DND-41 (cell line): ENCODE data around the gene RAPSN.

ENCODE experiments used
- ATAC-seq: fragments of 200-7000 bp; cut with Tn5 transposase; 3 replicates; pipeline ENCODE4 v1.9.1; 2021; ENCODE audit warnings: low read depth; ENCODE audit not compliant: insufficient read depth
- DNase-seq: peaks from one replicate; pipeline ENCODE4 v3.0.0-alpha.2; 2020
- H2AFZ ChIP-seq: 2 replicates; pipeline ENCODE4 v1.6.0; 2012; ENCODE audit warnings: low read depth, low read length
- H3K27ac ChIP-seq: 2 replicates; pipeline ENCODE4 v1.5.1; 2012; ENCODE audit warnings: low read length, inconsistent platforms
- H3K27me3 ChIP-seq: fragments of 200-600 bp; sonication (generic); 2 replicates; pipeline ENCODE4 v1.6.0; 2012; ENCODE audit warnings: low read length, mild to moderate bottlenecking, inconsistent platforms; ENCODE audit not compliant: insufficient read depth, poor library complexity
- H3K36me3 ChIP-seq: 2 replicates; pipeline ENCODE4 v1.5.1; 2012; ENCODE audit warnings: low read length, inconsistent platforms; ENCODE audit not compliant: insufficient read depth
- H3K4me1 ChIP-seq: 2 replicates; pipeline ENCODE4 v1.5.1; 2012; ENCODE audit warnings: mild to moderate bottlenecking, low read length; ENCODE audit not compliant: insufficient read depth
- H3K4me2 ChIP-seq: 2 replicates; pipeline ENCODE4 v1.6.0; 2012; ENCODE audit warnings: mild to moderate bottlenecking, moderate library complexity, low read length, inconsistent platforms; ENCODE audit not compliant: insufficient read depth
- H3K4me3 ChIP-seq, 2 experiments: fragments of 200-600 bp in 1 of 2; shearing (Covaris generic) in 1 of 2; 2 replicates each; pipeline ENCODE4 v1.5.1; 2012 to 2016; ENCODE audit warnings: inconsistent platforms in 2 of 2, low read length in 2 of 2, mild to moderate bottlenecking in 2 of 2, low read depth in 1 of 2, moderate library complexity in 1 of 2
- H3K79me2 ChIP-seq: 2 replicates; pipeline ENCODE4 v1.6.0; 2012; ENCODE audit warnings: low read length, inconsistent platforms; ENCODE audit not compliant: insufficient read depth
- H3K9ac ChIP-seq: 2 replicates; pipeline ENCODE4 v1.6.0; 2012; ENCODE audit warnings: low read depth, mild to moderate bottlenecking, inconsistent platforms, low read length, moderate library complexity
- H3K9me3 ChIP-seq: 2 replicates; pipeline ENCODE4 v1.5.1; 2012; ENCODE audit warnings: low read length, moderate library complexity, mild to moderate bottlenecking, inconsistent platforms; ENCODE audit not compliant: insufficient read depth, severe bottlenecking
- H4K20me1 ChIP-seq: 2 replicates; pipeline ENCODE4 v1.6.0; 2012; ENCODE audit warnings: low read length; ENCODE audit not compliant: insufficient read depth
- CTCF ChIP-seq: IDR thresholded peaks from 2 replicates; pipeline ENCODE4 v1.5.1; 2012; ENCODE audit warnings: borderline replicate concordance, low read length, moderate library complexity, mild to moderate bottlenecking; ENCODE audit not compliant: poor library complexity, severe bottlenecking; ENCODE audit errors: extremely low read depth
- EZH2 ChIP-seq: IDR thresholded peaks from 3 replicates; pipeline ENCODE4 v1.6.1; 2012; ENCODE audit warnings: borderline replicate concordance, low read depth, mild to moderate bottlenecking, moderate library complexity, low read length, inconsistent platforms; ENCODE audit not compliant: severe bottlenecking

Gene RAPSN

DNA sequence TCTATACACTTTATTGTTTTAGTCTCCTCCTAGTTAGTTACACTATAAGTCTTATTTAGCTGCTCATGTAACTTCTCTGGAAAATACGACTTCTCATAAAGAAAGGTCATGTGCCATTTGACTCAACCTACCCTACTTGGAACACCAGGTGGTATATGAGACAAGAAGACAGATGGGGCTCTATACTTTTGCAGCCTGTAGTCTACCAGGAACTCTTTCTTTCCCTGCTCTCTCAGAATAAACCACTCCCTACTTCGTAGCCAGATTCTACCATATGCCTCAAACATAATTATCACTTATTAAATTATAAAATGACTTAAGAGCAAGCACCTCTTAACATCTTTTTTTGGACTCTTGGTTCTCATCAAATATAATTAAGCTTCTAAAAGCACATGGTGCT lies 38.5 kb upstream of the RAPSN start:
- no peak overlapping the region for H3K9ac ChIP-seq
- peaks cover 50% of the 10 kb centered on the region for H3K79me2 ChIP-seq
- H3K27ac ChIP-seq, result no peak overlapping the region
- no peak overlapping the region for H3K4me3 ChIP-seq
- peaks cover 78% of the 10 kb centered on the region for H3K36me3 ChIP-seq
- H3K27me3 ChIP-seq, result no peaks in the 10 kb centered on the region
- H4K20me1 ChIP-seq, result peaks cover 27% of the 10 kb centered on the region
- no peaks in the 10 kb centered on the region for H3K4me1 ChIP-seq
- H3K4me2 ChIP-seq, result no peak overlapping the region
- ATAC-seq (no peak), DNase-seq (no peak)
- TF ChIP-seq CTCF, result no peak
- TF ChIP-seq EZH2, result no peak
- H3K9me3 ChIP-seq, result no peaks in the 10 kb centered on the region
- H2AFZ ChIP-seq, result no peak overlapping the region

GRCh38 chr11:47485107-47485506 lies 36.2 kb upstream of the RAPSN start:
- no peaks in the 10 kb centered on the region for H3K4me1 ChIP-seq
- no peak overlapping the region for H3K27ac ChIP-seq
- TF ChIP-seq EZH2 (no peak), CTCF (no peak)
- DNase-seq (no peak), ATAC-seq (no peak)
- H3K4me3 ChIP-seq, result no peak overlapping the region
- H2AFZ ChIP-seq, result no peak overlapping the region
- peaks cover 15% of the 10 kb centered on the region for H4K20me1 ChIP-seq
- H3K36me3 ChIP-seq, result peaks cover 86% of the 10 kb centered on the region
- H3K9me3 ChIP-seq, result no peaks in the 10 kb centered on the region
- no peak overlapping the region for H3K9ac ChIP-seq
- no peak overlapping the region for H3K4me2 ChIP-seq
- peaks cover 35% of the 10 kb centered on the region for H3K79me2 ChIP-seq
- H3K27me3 ChIP-seq, result no peaks in the 10 kb centered on the region

GRCh38 chr11:47483457-47483856 lies 34.5 kb upstream of the RAPSN start:
- Histone ChIP-seq H3K36me3 (peaks cover 93% of the 10 kb centered on the region), H3K4me1 (no peaks in the 10 kb centered on the region), H2AFZ (no peak overlapping the region), H3K79me2 (peaks cover 19% of the 10 kb centered on the region), H3K9me3 (no peaks in the 10 kb centered on the region), H3K9ac (no peak overlapping the region), H3K27ac (no peak overlapping the region), H3K4me3 (no peak overlapping the region), H3K27me3 (no peaks in the 10 kb centered on the region), H4K20me1 (peaks cover 13% of the 10 kb centered on the region), H3K4me2 (no peak overlapping the region)
- ATAC-seq (no peak), DNase-seq (no peak)
- TF ChIP-seq CTCF, result no peak
- TF ChIP-seq EZH2, result no peak

- no peak overlapping the region for H3K27ac ChIP-seq
- H4K20me1 ChIP-seq, result peaks cover 9% of the 10 kb centered on the region
- no peak for DNase-seq
- H3K79me2 ChIP-seq, result peaks cover 6% of the 10 kb centered on the region; the same call in 1 of the 2 replicates
- no peaks in the 10 kb centered on the region for H3K4me1 ChIP-seq
- H3K9me3 ChIP-seq, result no peaks in the 10 kb centered on the region
- H2AFZ ChIP-seq, result no peak overlapping the region
- no peaks in the 10 kb centered on the region for H3K27me3 ChIP-seq
- no peak overlapping the region for H3K4me2 ChIP-seq
- H3K9ac ChIP-seq, result no peak overlapping the region
- no peak for ATAC-seq
- H3K4me3 ChIP-seq, result no peak overlapping the region
- peaks cover 95% of the 10 kb centered on the region for H3K36me3 ChIP-seq
- TF ChIP-seq CTCF (no peak), EZH2 (no peak)
These were observed 31.8 kb upstream of the RAPSN start for GRCh38 chr11:47480762-47481161.
